Tibial nerve (tissue), 4 donors: ENCODE measurements around the gene FBXO30. TPM values are rescaled to one million over a fixed set of nuclear protein-coding genes. Genes with fewer than 3 reads are reported as not detected.
A peak's percentile ranks its signal among the peaks of the same experiment; 100 is the strongest.

Experiments used
- DNase-seq, 2 donors: peaks; one replicate each; pipeline ENCODE4 v3.0.0-alpha.2; 2019; ENCODE audit warnings: low spot score in 2 of 2
- H3K27ac ChIP-seq, 4 donors: fragments of 200-600 bp; sonication (generic) in 3 of 4; one replicate each; pipeline ENCODE4 v1.5.1; 2017 to 2019; ENCODE audit warnings: mild to moderate bottlenecking in 1 of 4
- H3K27me3 ChIP-seq, 2 donors: fragments of 200-600 bp; sonication (generic) in 1 of 2; one replicate each; pipeline versions ENCODE4 v1.5.1 to v1.6.0; 2017 to 2019
- H3K36me3 ChIP-seq, 3 donors: fragments of 200-600 bp; sonication (generic); one replicate each; pipeline ENCODE4 v1.5.1; 2018 to 2019
- H3K4me1 ChIP-seq, 4 donors: fragments of 200-600 bp; sonication (generic) in 3 of 4; one replicate each; pipeline ENCODE4 v1.5.1; 2017 to 2019
- H3K4me3 ChIP-seq, 4 donors: fragments of 200-600 bp; sonication (generic) in 3 of 4; one replicate each; pipeline ENCODE4 v1.5.1; 2017 to 2019; ENCODE audit warnings: mild to moderate bottlenecking in 1 of 4, moderate library complexity in 1 of 4
- H3K9me3 ChIP-seq, 4 donors: fragments of 200-600 bp; sonication (generic) in 3 of 4; one replicate each; pipeline ENCODE4 v1.5.1; 2017 to 2019
- EP300 ChIP-seq, 2 donors: sonication (generic); formaldehyde crosslinking; IDR thresholded peaks; one replicate each; pipeline ENCODE4 v1.6.1; 2017; ENCODE audit warnings: antibody characterized with exemption in 2 of 2, mild to moderate bottlenecking in 1 of 2
- POLR2A ChIP-seq, 2 donors: fragments of 450-650 bp; IDR thresholded peaks; one replicate each; pipeline ENCODE4 v1.6.1; 2017; ENCODE audit warnings: antibody characterized with exemption in 2 of 2, mild to moderate bottlenecking in 2 of 2, moderate library complexity in 2 of 2
- WGBS, 2 donors: methylation state at CpG; one replicate each; pipeline ENCODE4 v1.1.5; 2018; 5-methylcytosine and 5-hydroxymethylcytosine counted together
- total RNA-seq, 4 donors: library from RNA; depleted of rRNA; stranded (reverse); fragments of >200 nt; gene quantifications; one replicate each; pipeline ENCODE4 v1.1.0, GENCODE V29; 2016
- TF ChIP-seq, protein P1 (sequence below), 5 experiments: fragments of 200-600 bp in 3 of 5; fragments of 450-650 bp in 2 of 5; sonication (generic) in 3 of 5; IDR thresholded peaks; one replicate each; pipeline ENCODE4 v1.5.1; 2016 to 2019; ENCODE audit warnings: antibody characterized with exemption in 5 of 5, mild to moderate bottlenecking in 3 of 5, moderate library complexity in 2 of 5

Gene FBXO30
- total RNA-seq, 4 donors from 2014 or later: 6.8 to 9.6 (median 8.2) TPM

DNA sequence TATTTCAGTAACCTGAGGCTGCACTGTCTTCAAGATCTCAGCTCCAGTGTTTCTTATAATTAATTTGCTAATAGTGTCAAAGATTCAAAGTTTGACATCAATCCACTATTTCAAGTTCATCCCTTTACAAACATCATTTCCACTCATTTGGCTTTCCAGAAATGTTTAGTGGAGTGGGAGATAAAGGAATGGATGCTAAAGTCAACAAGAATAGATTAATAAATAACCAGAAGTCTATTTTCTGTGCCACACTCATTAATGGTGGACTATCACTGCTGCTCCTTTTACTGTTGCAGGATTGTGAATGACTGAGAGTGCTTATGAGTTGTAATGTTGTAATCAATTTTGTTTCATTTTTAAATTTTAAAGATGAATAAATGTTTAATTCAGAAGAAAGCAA is 50.9 kb downstream of the FBXO30 start:
- DNase-seq: no peak
- H3K4me1 ChIP-seq: no peaks in the 10 kb centered on the region
- no peaks in the 10 kb centered on the region for H3K36me3 ChIP-seq
- no peaks in the 10 kb centered on the region for H3K27me3 ChIP-seq
- no peak overlapping the region for H3K4me3 ChIP-seq
- TF ChIP-seq, protein P1, sequence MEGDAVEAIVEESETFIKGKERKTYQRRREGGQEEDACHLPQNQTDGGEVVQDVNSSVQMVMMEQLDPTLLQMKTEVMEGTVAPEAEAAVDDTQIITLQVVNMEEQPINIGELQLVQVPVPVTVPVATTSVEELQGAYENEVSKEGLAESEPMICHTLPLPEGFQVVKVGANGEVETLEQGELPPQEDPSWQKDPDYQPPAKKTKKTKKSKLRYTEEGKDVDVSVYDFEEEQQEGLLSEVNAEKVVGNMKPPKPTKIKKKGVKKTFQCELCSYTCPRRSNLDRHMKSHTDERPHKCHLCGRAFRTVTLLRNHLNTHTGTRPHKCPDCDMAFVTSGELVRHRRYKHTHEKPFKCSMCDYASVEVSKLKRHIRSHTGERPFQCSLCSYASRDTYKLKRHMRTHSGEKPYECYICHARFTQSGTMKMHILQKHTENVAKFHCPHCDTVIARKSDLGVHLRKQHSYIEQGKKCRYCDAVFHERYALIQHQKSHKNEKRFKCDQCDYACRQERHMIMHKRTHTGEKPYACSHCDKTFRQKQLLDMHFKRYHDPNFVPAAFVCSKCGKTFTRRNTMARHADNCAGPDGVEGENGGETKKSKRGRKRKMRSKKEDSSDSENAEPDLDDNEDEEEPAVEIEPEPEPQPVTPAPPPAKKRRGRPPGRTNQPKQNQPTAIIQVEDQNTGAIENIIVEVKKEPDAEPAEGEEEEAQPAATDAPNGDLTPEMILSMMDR (IDR thresholded peaks at IDR 0.05): no peak
- TF ChIP-seq POLR2A (IDR thresholded peaks at IDR 0.05): no peak
- no peak for TF ChIP-seq EP300 (IDR thresholded peaks at IDR 0.05)
- H3K27ac ChIP-seq: no peak overlapping the region
- no peaks in the 10 kb centered on the region for H3K9me3 ChIP-seq

DNA sequence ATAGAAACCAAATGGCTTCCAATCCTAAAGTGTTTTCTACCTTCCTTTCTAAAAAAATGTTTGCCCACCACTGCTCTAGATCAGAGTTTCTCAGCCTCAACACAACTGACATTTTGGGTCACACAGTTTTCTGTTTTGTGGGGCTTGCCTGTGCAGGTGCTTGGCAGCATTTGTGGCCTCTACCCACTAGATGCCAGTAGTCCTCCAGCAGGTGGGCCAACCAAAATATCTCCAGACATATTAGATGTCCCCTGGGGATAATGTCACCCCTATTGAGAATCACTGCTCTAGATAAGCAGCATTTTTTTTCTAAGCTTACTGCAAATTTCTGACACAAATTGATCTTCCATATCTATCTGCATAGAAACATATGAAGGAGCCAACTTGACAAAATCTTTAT is 53.0 kb downstream of the FBXO30 start:
- Histone ChIP-seq H3K27ac (no peak overlapping the region), H3K36me3 (no peaks in the 10 kb centered on the region), H3K27me3 (no peaks in the 10 kb centered on the region), H3K9me3 (no peaks in the 10 kb centered on the region), H3K4me1 (no peaks in the 10 kb centered on the region), H3K4me3 (no peak overlapping the region)
- TF ChIP-seq EP300 (IDR thresholded peaks at IDR 0.05) (no peak), POLR2A (IDR thresholded peaks at IDR 0.05) (no peak)
- TF ChIP-seq, protein P1 (IDR thresholded peaks at IDR 0.05): no peak
- DNase-seq: no peak

DNA sequence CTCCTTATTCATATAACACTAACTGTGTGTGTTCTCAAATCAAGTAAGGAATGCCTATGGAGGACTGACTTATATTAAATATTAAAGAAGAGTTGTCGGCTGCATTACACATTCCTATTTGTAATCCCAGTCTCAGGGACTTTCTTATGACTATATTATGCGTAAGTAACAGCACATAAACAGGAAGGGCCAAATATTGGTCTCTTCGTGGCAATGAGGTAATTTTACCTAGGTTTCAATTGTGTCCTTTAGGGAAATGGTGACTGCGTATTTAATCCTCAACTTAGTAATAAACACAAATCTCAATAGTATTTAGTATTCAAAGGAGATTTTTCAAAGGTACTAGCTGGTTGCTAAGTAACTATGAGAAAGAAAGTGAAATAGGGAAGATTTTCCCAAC is 56.5 kb downstream of the FBXO30 start:
- no peak for DNase-seq
- Histone ChIP-seq H3K27ac (no peak overlapping the region), H3K4me1 (no peaks in the 10 kb centered on the region), H3K9me3 (no peaks in the 10 kb centered on the region), H3K4me3 (no peak overlapping the region), H3K27me3 (no peaks in the 10 kb centered on the region), H3K36me3 (no peaks in the 10 kb centered on the region)
- WGBS, 2 donors: 86 to 87% methylated on average over 4 of the region's 4 CpGs
- TF ChIP-seq EP300 (IDR thresholded peaks at IDR 0.05) (no peak), POLR2A (IDR thresholded peaks at IDR 0.05) (no peak)
- TF ChIP-seq, protein P1 (IDR thresholded peaks at IDR 0.05): no peak

DNA sequence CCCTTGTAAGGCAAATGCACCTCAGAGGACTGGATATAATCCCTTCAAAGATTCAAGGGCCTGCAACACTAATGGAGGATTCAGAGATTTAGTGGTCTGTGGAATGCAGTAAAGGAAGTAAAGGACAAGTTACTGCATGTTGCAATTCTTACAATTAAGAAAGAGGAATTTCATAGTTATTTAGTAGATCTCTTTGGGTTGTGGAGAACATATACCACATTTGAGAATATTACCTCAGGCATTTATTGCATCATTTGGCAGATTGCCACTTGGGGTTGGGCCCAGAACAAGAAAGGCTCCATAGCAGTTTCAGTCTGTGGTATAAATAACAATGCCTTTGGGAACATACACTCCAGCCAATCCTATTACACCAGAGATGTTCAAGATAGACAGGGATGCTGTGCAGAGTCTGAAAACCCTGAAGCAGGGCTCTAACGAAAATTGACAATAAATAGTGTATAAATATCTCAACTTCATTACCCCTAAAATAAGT is 58.4 kb downstream of the FBXO30 start:
- DNase-seq: peak in 1 of 2 donors; percentile 28
- Histone ChIP-seq H3K9me3 (no peaks in the 10 kb centered on the region), H3K4me3 (no peak overlapping the region), H3K27ac (no peak overlapping the region), H3K27me3 (no peaks in the 10 kb centered on the region), H3K4me1 (no peaks in the 10 kb centered on the region), H3K36me3 (no peaks in the 10 kb centered on the region)
- TF ChIP-seq, protein P1 (IDR thresholded peaks at IDR 0.05): no peak
- peak in 1 of 2 donors; percentile 22 for TF ChIP-seq EP300 (IDR thresholded peaks at IDR 0.05)
- WGBS, 2 donors: 20 to 24% methylated on average over 1 of the region's 1 CpG

DNA sequence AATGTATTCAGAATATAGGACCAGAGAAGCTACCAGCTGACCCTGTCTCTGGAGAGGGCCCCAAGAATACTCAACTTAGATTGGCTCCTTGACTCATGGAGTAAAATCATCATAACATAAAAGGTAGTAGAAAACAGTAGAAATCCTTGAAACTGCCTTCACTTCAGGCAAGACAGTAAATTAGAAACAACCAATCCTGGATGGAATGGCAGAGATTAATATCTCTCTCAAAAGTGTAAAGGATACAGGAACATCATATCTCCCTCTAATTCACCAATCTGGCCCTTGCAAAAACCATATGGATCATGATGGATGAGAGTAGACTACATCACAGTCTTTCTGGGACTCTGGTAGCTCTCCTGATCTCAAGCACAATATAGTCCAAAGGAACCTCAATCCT is 58.9 kb downstream of the FBXO30 start:
- H3K27me3 ChIP-seq: no peaks in the 10 kb centered on the region
- no peaks in the 10 kb centered on the region for H3K36me3 ChIP-seq
- H3K4me3 ChIP-seq: no peak overlapping the region
- no peaks in the 10 kb centered on the region for H3K4me1 ChIP-seq
- no peak for TF ChIP-seq POLR2A (IDR thresholded peaks at IDR 0.05)
- TF ChIP-seq EP300 (IDR thresholded peaks at IDR 0.05): no peak
- TF ChIP-seq, protein P1 (IDR thresholded peaks at IDR 0.05): no peak
- no peak overlapping the region for H3K27ac ChIP-seq
- DNase-seq: no peak
- no peaks in the 10 kb centered on the region for H3K9me3 ChIP-seq
